CD4-positive, alpha-beta T cell treated with Interleukin-12 subunit alpha and Interleukin-12 subunit beta, for 1 hour (primary cell): ENCODE data around the gene ALG12.
"Not testable (repeated sequence)": the region's sequence is repeated elsewhere in the genome, so short reads cannot be mapped to it uniquely, and the experiment has no call there.

Experiments used
- DNase-seq: peaks from one replicate; pipeline ENCODE4 v3.0.0-alpha.2; 2020

Gene ALG12

GRCh38 chr22:49865156-49865555 is 53.1 kb downstream of the ALG12 start:
- no peak for DNase-seq

- DNase-seq, result no peak
Measured at GRCh38 chr22:49863931-49864330, 54.3 kb downstream of the ALG12 start.

GRCh38 chr22:49862496-49862776 is 55.8 kb downstream of the ALG12 start:
- DNase-seq, result no peak

GRCh38 chr22:49861642-49862495 is 56.4 kb downstream of the ALG12 start:
- DNase-seq, result no peak

- no peak for DNase-seq
Measured at GRCh38 chr22:49858827-49859226, 59.4 kb downstream of the ALG12 start.

GRCh38 chr22:49856766-49857618 is 61.2 kb downstream of the ALG12 start:
- no peak for DNase-seq

- no peak for DNase-seq
Measured at GRCh38 chr22:49856343-49856742, 61.9 kb downstream of the ALG12 start.

- DNase-seq, result no peak
Measured at GRCh38 chr22:49855251-49855911, 62.9 kb downstream of the ALG12 start.

GRCh38 chr22:49853981-49854831 is 64.0 kb downstream of the ALG12 start:
- DNase-seq, result no peak

GRCh38 chr22:49852898-49853894 is 65.0 kb downstream of the ALG12 start, which contains the start of gene ZBED4:
ZBED4 (plus strand) TSS chr22:49853844; CDS start chr22:49883663, 29,819 bp downstream.
- peak; percentile 99 for DNase-seq

GRCh38 chr22:49852568-49852897 is 65.7 kb downstream of the ALG12 start:
- not testable (repeated sequence) for DNase-seq

GRCh38 chr22:49850959-49851802 is 67.1 kb downstream of the ALG12 start:
- no peak for DNase-seq
